HEK293 (cell line): ENCODE results near the gene TBC1D19.

Source experiments
- CTCF ChIA-PET: fragments of 350-600 bp; formaldehyde crosslinking; extraction: SDS; loops from one replicate; lab custom pipeline; 2021; ENCODE audit warnings: antibody characterized with exemption; lab: Yijun Ruan, JAX
- POLR2A ChIA-PET: fragments of 300-600 bp; formaldehyde crosslinking; extraction: SDS; loops from one replicate; lab custom pipeline; 2020; ENCODE audit warnings: antibody characterized with exemption, inconsistent platforms; lab: Yijun Ruan, JAX
- H3K27ac ChIP-seq: fragments of 200-500 bp; sonication (Bioruptor generic); 2 replicates; pipeline ENCODE4 v1.5.1; 2014; ENCODE audit warnings: low read depth, low read length, control low read depth, inconsistent platforms; ENCODE audit errors: extremely low read depth
- H3K36me3 ChIP-seq, 2 experiments: fragments of 200-500 bp in 1 of 2; sonication (Bioruptor generic) in 1 of 2; 1 replicate in 1 of 2; 2 replicates in 1 of 2; pipeline ENCODE4 v1.5.1; 2014 to 2017; ENCODE audit warnings: inconsistent platforms in 2 of 2, low read length in 2 of 2; ENCODE audit not compliant: control insufficient read depth in 2 of 2, insufficient read depth in 1 of 2
- H3K4me1 ChIP-seq: fragments of 200-500 bp; sonication (Bioruptor generic); 2 replicates; pipeline ENCODE4 v1.5.1; 2014; ENCODE audit warnings: mild to moderate bottlenecking, low read length, inconsistent platforms; ENCODE audit not compliant: control insufficient read depth, insufficient read depth
- H3K4me3 ChIP-seq: 2 replicates; pipeline ENCODE4 v1.5.1; 2011; ENCODE audit warnings: low read depth, mild to moderate bottlenecking, control low read depth, low read length, moderate library complexity
- H3K9me3 ChIP-seq: fragments of 200-500 bp; sonication (Bioruptor generic); 2 replicates; pipeline ENCODE4 v1.5.1; 2014; ENCODE audit warnings: low read depth, low read length, inconsistent platforms; ENCODE audit not compliant: control insufficient read depth, insufficient read depth
- GLI4 ChIP-seq: fragments of 450-650 bp; formaldehyde crosslinking; IDR thresholded peaks from 2 replicates; pipeline ENCODE4 v1.5.1; 2016; ENCODE audit warnings: missing biosample characterization, missing genetic modification characterization
- GLIS1 ChIP-seq: fragments of 450-650 bp; formaldehyde crosslinking; IDR thresholded peaks from 2 replicates; pipeline ENCODE4 v1.5.1; 2016; ENCODE audit warnings: missing biosample characterization, missing genetic modification characterization
- MYNN ChIP-seq: fragments of 450-650 bp; formaldehyde crosslinking; IDR thresholded peaks from 2 replicates; pipeline ENCODE4 v1.5.1; 2016; ENCODE audit warnings: missing biosample characterization, missing genetic modification characterization, borderline replicate concordance
- MZF1 ChIP-seq: fragments of 450-650 bp; formaldehyde crosslinking; IDR thresholded peaks from 2 replicates; pipeline ENCODE4 v1.5.1; 2017; ENCODE audit warnings: missing biosample characterization, missing genetic modification characterization, borderline replicate concordance
- ZBTB20 ChIP-seq: fragments of 450-650 bp; formaldehyde crosslinking; IDR thresholded peaks from 2 replicates; pipeline ENCODE4 v1.5.1; 2016; ENCODE audit warnings: missing biosample characterization, missing genetic modification characterization
- ZBTB21 ChIP-seq: fragments of 450-650 bp; formaldehyde crosslinking; IDR thresholded peaks from 2 replicates; pipeline ENCODE4 v1.5.1; 2017; ENCODE audit warnings: missing biosample characterization, missing genetic modification characterization
- ZNF133 ChIP-seq: fragments of 450-650 bp; formaldehyde crosslinking; IDR thresholded peaks from 2 replicates; pipeline ENCODE4 v1.5.1; 2016; ENCODE audit warnings: missing biosample characterization, missing genetic modification characterization
- ZNF146 ChIP-seq: fragments of 450-650 bp; formaldehyde crosslinking; IDR thresholded peaks from 2 replicates; pipeline ENCODE4 v1.5.1; 2016; ENCODE audit warnings: missing biosample characterization, missing genetic modification characterization
- ZNF175 ChIP-seq: fragments of 450-650 bp; formaldehyde crosslinking; IDR thresholded peaks from 2 replicates; pipeline ENCODE4 v1.5.1; 2016; ENCODE audit warnings: missing biosample characterization, missing genetic modification characterization
- ZNF184 ChIP-seq: fragments of 450-650 bp; IDR thresholded peaks from 2 replicates; pipeline ENCODE4 v1.5.1; 2018; ENCODE audit warnings: missing biosample characterization, mild to moderate bottlenecking, missing genetic modification characterization
- ZNF214 ChIP-seq: fragments of 450-650 bp; formaldehyde crosslinking; IDR thresholded peaks from 2 replicates; pipeline ENCODE4 v1.5.1; 2017; ENCODE audit warnings: missing biosample characterization, mild to moderate bottlenecking, missing genetic modification characterization, borderline replicate concordance
- ZNF23 ChIP-seq: fragments of 450-650 bp; formaldehyde crosslinking; IDR thresholded peaks from 2 replicates; pipeline ENCODE4 v1.5.1; 2016; ENCODE audit warnings: missing biosample characterization, missing genetic modification characterization, borderline replicate concordance
- ZNF302 ChIP-seq: fragments of 450-650 bp; formaldehyde crosslinking; IDR thresholded peaks from 2 replicates; pipeline ENCODE4 v1.5.1; 2016; ENCODE audit warnings: missing biosample characterization, missing genetic modification characterization, low read depth
- ZNF324 ChIP-seq: fragments of 450-650 bp; formaldehyde crosslinking; IDR thresholded peaks from 2 replicates; pipeline ENCODE4 v1.5.1; 2016; ENCODE audit warnings: missing biosample characterization, missing genetic modification characterization
- ZNF341 ChIP-seq: fragments of 450-650 bp; formaldehyde crosslinking; IDR thresholded peaks from 2 replicates; pipeline ENCODE4; 2016; ENCODE audit warnings: low read depth, missing biosample characterization, missing genetic modification characterization
- ZNF530 ChIP-seq: fragments of 450-650 bp; formaldehyde crosslinking; IDR thresholded peaks from 2 replicates; pipeline ENCODE4 v1.5.1; 2016; ENCODE audit warnings: low read depth, missing biosample characterization, missing genetic modification characterization
- ZNF544 ChIP-seq: fragments of 450-650 bp; formaldehyde crosslinking; IDR thresholded peaks from 2 replicates; pipeline ENCODE4 v1.5.0; 2017; ENCODE audit warnings: missing biosample characterization, missing genetic modification characterization
- ZNF629 ChIP-seq: fragments of 450-650 bp; formaldehyde crosslinking; IDR thresholded peaks from 2 replicates; pipeline ENCODE4 v1.5.1; 2017; ENCODE audit warnings: missing biosample characterization, missing genetic modification characterization
- ZNF785 ChIP-seq: fragments of 450-650 bp; formaldehyde crosslinking; IDR thresholded peaks from 2 replicates; pipeline ENCODE4 v1.5.1; 2016; ENCODE audit warnings: missing biosample characterization, missing genetic modification characterization
- TF ChIP-seq, protein P1 (sequence below): fragments of 450-650 bp; formaldehyde crosslinking; IDR thresholded peaks from 2 replicates; pipeline ENCODE4 v1.5.1; 2017; ENCODE audit warnings: missing biosample characterization, missing genetic modification characterization
- TF ChIP-seq, protein P2 (sequence below): fragments of 450-650 bp; IDR thresholded peaks from 2 replicates; pipeline ENCODE4 v1.5.1; 2018; ENCODE audit warnings: missing biosample characterization, missing genetic modification characterization
- TF ChIP-seq, protein P3 (sequence below): fragments of 450-650 bp; formaldehyde crosslinking; IDR thresholded peaks from 2 replicates; pipeline ENCODE4 v1.5.1; 2016; ENCODE audit warnings: missing biosample characterization, missing genetic modification characterization
- TF ChIP-seq, protein P4 (sequence below): fragments of 450-650 bp; formaldehyde crosslinking; IDR thresholded peaks from 2 replicates; pipeline ENCODE4 v1.5.1; 2016; ENCODE audit warnings: missing biosample characterization, missing genetic modification characterization

TBC1D19 gene

DNA sequence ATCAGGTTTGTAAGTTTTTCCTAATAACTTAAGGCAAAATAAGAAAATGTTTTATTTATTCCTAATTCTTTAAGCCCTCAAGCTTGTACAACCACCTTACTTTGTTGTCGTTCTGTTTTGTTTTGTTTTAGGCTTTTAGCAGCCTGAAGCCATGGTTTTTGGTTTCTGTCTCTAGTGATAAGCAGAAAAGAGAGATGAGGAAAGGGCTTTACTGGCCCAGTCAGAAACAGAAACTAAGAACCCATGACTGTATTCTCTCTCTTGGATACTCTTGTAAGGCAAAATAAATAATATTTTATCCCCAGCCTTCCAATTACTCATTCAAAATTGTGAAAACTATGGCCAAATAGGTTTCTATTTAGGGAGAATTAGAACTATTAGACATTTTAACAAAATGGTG, 29.4 kb downstream of the TBC1D19 start:
- POLR2A ChIA-PET = no interaction called here
- TF ChIP-seq ZBTB20 (no peak), ZNF530 (tag by site-specific recombination) (no peak), ZNF146 (tag by site-specific recombination) (no peak), ZNF341 (tag by site-specific recombination) (no peak), GLI4 (tag by site-specific recombination) (no peak), ZNF324 (tag by site-specific recombination) (no peak), MZF1 (tag by site-specific recombination) (no peak), ZNF302 (tag by site-specific recombination) (no peak), ZNF214 (tag by site-specific recombination) (no peak)
- TF ChIP-seq, protein P1, sequence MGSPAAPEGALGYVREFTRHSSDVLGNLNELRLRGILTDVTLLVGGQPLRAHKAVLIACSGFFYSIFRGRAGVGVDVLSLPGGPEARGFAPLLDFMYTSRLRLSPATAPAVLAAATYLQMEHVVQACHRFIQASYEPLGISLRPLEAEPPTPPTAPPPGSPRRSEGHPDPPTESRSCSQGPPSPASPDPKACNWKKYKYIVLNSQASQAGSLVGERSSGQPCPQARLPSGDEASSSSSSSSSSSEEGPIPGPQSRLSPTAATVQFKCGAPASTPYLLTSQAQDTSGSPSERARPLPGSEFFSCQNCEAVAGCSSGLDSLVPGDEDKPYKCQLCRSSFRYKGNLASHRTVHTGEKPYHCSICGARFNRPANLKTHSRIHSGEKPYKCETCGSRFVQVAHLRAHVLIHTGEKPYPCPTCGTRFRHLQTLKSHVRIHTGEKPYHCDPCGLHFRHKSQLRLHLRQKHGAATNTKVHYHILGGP (tag by site-specific recombination) = no peak
- TF ChIP-seq, protein P2, sequence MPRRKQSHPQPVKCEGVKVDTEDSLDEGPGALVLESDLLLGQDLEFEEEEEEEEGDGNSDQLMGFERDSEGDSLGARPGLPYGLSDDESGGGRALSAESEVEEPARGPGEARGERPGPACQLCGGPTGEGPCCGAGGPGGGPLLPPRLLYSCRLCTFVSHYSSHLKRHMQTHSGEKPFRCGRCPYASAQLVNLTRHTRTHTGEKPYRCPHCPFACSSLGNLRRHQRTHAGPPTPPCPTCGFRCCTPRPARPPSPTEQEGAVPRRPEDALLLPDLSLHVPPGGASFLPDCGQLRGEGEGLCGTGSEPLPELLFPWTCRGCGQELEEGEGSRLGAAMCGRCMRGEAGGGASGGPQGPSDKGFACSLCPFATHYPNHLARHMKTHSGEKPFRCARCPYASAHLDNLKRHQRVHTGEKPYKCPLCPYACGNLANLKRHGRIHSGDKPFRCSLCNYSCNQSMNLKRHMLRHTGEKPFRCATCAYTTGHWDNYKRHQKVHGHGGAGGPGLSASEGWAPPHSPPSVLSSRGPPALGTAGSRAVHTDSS (tag by site-specific recombination) = no peak
- TF ChIP-seq, protein P3, sequence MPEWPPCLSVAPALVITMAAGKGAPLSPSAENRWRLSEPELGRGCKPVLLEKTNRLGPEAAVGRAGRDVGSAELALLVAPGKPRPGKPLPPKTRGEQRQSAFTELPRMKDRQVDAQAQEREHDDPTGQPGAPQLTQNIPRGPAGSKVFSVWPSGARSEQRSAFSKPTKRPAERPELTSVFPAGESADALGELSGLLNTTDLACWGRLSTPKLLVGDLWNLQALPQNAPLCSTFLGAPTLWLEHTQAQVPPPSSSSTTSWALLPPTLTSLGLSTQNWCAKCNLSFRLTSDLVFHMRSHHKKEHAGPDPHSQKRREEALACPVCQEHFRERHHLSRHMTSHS (tag by site-specific recombination) = no peak
- TF ChIP-seq, all 188 proteins: peak for 0
- Histone ChIP-seq H3K4me1 (no peaks in the 10 kb centered on the region), H3K9me3 (no peaks in the 10 kb centered on the region), H3K4me3 (no peak overlapping the region), H3K36me3 (no peaks in the 10 kb centered on the region), H3K27ac (no peak overlapping the region)
- CTCF ChIA-PET = no interaction called here

DNA sequence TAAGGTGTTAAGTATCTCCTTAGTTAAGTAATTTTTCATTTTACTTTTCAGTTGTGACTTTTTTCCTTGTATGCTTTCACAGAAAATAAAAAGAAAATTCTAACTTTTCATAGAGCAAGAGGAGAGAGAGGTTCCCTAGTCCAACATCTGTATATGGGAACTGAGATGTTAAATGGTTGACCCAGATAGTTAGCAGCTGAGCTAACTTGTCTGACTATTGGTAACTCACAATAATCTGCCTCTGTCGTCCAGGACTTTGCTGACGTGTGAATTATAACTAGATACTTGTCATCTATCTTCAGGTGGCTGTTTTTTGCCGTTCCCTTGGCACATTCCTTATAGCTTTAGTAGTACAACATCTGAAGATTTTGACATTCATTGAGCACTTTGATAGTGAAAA, 29.9 kb downstream of the TBC1D19 start:
- no peaks in the 10 kb centered on the region for H3K4me1 ChIP-seq
- CTCF ChIA-PET = interaction anchor here (0.5 kb wide), 1 partner anchor 1168 kb away, joined by 3 read pairs; no protein-coding TSS in a partner anchor
- H3K36me3 ChIP-seq = no peaks in the 10 kb centered on the region
- POLR2A ChIA-PET = no interaction called here
- TF ChIP-seq ZNF133 (tag by site-specific recombination) = peak; percentile 69; the same call in 1 of the 2 replicates
- no peak for TF ChIP-seq ZBTB21 (tag by site-specific recombination)
- H3K27ac ChIP-seq = no peak overlapping the region
- no peaks in the 10 kb centered on the region for H3K9me3 ChIP-seq
- no peak overlapping the region for H3K4me3 ChIP-seq

DNA sequence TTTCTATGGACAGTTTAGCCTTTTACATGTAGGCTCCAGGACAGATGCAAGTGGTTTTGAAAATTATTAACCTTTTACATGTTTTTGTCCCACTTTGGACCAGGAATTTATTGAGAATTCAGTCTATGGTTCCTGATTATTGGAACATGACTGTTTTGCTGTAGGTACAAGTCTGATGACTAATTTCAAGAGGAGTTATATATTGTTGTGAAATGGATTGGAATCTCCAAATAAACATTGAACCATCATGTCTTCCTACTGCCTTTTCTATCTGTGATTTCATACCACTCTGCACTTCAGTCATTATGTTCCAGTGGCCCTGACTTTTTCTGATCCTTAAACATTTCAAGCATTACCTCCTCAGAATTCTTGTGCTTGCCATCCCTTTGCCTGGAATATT, 35.9 kb downstream of the TBC1D19 start:
- ChIA-PET POLR2A (no interaction called here), CTCF (interaction anchor here (0.6 kb wide), 1 partner anchor 99 kb away, joined by 3 read pairs; no protein-coding TSS in a partner anchor)
- TF ChIP-seq ZNF544 (tag by site-specific recombination) (no peak), MYNN (tag by site-specific recombination) (no peak), ZNF785 (tag by site-specific recombination) (no peak), ZBTB21 (tag by site-specific recombination) (no peak), ZNF629 (no peak), GLIS1 (tag by site-specific recombination) (no peak), ZNF23 (tag by site-specific recombination) (no peak), ZNF184 (tag by site-specific recombination) (no peak), ZNF175 (tag by site-specific recombination) (no peak)
- TF ChIP-seq, protein P4, sequence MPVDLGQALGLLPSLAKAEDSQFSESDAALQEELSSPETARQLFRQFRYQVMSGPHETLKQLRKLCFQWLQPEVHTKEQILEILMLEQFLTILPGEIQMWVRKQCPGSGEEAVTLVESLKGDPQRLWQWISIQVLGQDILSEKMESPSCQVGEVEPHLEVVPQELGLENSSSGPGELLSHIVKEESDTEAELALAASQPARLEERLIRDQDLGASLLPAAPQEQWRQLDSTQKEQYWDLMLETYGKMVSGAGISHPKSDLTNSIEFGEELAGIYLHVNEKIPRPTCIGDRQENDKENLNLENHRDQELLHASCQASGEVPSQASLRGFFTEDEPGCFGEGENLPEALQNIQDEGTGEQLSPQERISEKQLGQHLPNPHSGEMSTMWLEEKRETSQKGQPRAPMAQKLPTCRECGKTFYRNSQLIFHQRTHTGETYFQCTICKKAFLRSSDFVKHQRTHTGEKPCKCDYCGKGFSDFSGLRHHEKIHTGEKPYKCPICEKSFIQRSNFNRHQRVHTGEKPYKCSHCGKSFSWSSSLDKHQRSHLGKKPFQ (tag by site-specific recombination) = no peak

More for the DNA sequence above, 35.9 kb downstream of the TBC1D19 start:
- Histone ChIP-seq H3K27ac (no peak overlapping the region), H3K36me3 (no peaks in the 10 kb centered on the region), H3K4me3 (no peak overlapping the region), H3K4me1 (no peaks in the 10 kb centered on the region), H3K9me3 (no peaks in the 10 kb centered on the region)
